GM19238 (cell line): Measurements from ENCODE around the gene GDA.
"Not testable (repeated sequence)": the region's sequence is repeated elsewhere in the genome, so short reads cannot be mapped to it uniquely, and the experiment has no call there.

ENCODE experiments used
- DNase-seq: peaks from one replicate; pipeline ENCODE4 v3.0.0; 2011; ENCODE audit warnings: low spot score; ENCODE audit not compliant: insufficient read length

The GDA gene

DNA sequence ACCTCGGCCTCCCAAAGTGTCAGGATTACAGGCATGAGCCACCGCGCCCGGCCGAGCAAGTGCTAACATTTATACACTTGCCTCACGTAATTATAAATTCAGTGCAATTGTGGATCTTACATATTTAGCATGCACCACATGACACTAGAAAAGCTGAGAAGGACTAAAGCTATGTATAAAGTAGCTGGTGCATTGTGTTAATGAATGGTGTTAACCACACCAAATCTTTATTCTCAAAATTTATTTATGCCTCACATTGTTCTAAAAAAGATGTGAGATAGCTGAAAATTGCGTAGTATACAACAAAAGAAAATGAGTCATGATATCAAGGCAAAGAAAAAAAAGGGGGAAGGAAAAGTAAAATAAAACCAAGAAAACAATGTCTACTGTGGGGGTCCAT, 54.8 kb downstream of the GDA start:
- DNase-seq = no peak

DNA sequence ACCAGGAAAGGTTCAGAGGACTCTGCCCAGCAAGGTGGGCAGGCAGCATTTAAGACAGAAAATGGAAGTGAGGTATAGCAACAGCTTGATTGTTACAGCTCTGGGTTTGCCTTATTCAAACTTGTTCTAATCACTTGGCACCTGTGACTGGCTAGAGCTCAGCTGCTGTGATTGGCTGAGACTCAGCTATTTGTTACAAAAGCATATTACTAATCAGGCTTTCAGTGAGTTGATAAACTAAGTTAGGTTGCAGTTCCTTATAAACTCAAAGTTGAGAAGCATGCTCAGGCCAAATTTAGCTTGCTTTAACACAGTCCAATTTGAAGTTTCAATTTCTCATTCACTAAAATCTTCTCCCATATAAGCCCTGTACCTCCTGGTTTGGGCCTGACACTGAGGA, 56.3 kb downstream of the GDA start:
- peak; percentile 15 for DNase-seq

DNA sequence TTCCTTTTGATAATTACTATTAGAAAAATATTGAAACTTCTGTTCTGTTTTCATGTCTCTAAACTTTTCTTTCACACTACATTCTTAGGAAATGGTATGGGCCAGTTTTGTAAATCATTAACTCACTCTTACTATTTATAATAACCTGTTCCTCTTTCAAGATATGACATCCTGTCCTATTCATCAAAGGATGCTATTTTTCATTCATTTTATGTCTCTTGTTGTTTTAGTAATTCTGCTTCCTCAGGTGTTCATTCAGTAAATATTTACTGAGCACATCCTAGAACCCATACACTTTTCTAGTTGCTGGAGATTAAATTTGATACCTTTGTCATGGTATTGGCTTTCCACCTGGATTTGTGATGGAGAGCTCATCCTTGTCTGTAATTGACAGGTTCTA, 58.0 kb downstream of the GDA start:
- DNase-seq = peak; percentile 15

DNA sequence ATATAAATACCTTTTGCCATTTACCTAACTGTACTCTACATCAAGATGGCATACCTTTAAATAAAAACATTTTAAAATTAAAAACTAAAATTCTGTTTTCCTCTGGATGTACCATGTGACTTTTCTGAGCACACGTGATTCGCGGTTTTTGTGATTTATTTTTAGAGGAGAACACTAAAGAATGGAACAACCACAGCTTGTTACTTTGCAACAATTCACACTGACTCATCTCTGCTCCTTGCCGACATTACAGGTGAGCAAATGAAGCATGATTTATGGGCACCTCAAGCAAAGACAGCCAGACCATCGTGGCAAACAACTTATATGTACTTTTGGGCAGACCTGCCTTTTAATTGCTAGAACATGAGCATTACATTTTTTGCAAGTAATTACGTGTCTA, 61.3 kb downstream of the GDA start:
- DNase-seq = no peak

DNA sequence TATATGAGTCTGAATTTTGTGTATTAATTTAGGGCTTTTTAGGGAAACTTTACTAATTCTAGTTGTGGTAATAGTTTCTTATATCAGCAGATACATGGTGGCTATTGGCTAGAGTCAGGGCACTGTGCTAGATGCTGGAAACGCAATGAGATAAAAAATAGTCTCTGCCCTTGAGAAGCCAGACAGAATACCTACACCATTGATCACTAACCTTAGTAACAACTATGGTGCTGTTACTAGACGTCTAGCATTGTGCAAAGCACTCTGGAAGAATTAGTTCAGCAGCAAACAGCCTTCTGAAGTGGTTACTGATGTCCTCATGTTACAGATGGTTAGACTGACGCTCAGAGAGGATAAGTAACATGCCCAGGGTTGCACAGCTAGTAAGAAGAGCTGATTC, 61.8 kb downstream of the GDA start:
- no peak for DNase-seq

DNA sequence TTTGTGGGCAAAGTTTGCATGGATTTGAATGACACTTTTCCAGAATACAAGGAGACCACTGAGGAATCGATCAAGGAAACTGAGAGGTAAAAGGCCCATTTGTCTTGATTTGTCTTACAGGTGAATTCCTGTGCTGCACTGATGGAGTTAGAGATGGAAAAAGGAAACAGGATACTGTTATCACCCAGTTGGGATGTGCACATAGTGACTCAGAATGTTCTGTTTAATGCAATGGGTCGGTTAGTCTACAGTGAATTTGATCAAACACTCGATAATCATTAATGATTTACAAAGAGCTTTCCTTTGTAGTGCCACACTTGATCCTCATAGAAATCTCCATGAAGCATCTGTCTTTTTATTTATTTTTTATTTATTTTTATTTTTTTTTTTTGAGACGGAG, 64.7 kb downstream of the GDA start:
- no peak for DNase-seq

DNA sequence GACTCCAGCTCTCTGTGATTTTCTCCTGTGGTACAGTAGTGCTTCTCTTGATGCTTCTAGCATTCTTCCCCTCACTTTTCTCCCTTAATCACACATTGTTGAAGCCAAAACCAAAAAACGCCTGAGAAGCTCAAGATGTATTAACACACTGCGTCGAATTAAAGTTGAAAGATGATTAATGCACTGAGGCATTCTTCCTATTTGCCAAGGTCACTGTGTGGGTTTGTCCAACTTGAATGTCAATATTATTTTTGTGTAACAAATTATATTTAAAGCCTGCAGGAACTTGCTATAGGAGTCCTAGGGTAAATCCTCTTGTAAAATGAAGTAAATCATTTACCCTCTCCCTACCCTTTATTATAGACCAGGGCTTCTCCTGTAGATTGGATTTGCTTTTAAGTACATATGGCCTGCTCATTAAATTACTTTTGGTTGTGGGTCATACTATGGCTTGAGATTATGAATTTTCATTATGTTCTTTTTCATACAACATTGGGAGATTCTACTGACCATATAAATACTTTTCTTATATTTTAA, 68.1 kb downstream of the GDA start:
- DNase-seq = no peak

DNA sequence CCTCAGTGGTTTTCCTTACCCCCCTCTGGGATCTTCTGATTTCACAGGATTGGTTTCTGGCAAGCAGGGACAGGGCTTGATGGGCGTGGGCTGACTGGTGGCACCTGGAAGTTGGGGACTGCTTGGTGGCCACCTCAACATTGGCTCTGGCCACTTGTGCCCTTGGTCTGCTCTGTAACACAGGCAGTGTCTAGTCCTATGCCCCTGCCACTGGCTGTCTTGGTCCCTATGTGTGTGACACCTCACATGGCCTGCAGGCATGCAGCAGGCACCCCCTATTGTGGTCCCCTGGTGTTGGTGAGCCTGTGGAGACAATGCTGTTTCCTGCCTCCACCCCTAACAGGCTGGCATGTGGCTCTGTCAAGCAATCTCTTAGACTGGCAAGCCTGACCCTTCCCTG, 71.3 kb downstream of the GDA start:
- no peak for DNase-seq

DNA sequence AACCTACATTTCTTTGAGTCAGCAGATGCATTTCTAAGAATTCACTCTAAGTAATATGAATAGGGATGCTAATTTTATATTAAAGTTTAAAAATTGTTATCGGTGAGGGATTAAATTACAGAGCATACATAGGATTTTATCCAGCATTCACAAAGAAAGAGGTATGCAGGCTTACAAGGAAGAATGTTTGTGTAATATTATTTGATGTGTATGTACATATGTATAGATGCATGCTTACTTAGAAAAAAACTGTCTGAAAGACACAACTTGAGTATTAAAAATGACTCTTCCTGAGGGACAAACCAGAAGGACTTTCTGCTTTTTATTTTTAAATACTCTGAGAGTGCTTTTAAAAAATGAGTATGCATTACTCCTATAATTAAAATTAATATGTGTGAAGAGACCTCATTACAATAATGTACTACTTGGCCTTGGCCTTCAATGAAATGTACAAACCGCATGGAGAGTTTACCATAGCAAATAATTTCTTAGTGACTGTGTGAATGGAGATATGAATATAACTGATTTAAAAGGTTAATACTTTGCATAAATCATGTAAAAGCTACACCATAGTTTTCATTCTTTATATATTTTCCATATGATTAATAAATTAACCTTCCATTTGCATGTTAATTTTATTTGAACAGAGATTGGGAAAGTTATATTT, 77.0 kb downstream of the GDA start:
- DNase-seq = no peak

DNA sequence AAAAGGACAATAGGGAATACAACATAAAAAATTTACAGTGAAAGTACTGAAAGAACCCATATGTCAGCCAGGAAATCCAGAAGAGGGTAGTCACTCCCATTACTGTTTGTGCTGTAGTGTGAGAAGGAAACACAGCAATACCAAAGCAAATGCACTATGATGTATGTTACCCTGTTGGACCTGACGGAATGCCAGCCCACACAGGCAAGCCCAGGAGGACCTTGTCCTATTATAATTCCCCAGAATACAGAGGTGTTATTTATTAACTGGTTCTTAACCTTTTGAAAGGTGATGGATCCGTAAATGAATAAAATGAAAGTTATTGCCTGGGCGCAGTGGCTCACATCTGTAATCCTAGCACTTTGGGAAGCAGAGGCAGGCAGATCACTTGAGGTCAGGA, 79.0 kb downstream of the GDA start:
- no peak for DNase-seq

DNA sequence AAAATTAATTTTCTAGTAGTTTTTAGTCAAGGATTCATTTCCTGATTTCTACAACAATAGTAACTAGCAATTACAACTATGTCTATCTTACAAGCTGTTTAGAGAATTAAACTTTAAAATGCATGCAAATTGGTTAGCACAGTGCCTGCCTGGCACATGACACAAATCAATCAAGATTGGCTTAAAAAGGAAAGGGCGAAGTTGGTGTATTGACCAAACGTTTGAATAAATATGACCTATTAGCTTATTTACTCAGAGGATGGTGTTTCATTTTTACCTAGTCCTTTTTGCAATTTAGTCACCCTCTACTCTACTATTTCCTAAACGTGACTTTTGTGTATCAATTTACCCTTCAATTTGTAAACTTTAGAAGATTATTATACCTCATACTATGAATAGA, 83.5 kb downstream of the GDA start:
- no peak for DNase-seq

DNA sequence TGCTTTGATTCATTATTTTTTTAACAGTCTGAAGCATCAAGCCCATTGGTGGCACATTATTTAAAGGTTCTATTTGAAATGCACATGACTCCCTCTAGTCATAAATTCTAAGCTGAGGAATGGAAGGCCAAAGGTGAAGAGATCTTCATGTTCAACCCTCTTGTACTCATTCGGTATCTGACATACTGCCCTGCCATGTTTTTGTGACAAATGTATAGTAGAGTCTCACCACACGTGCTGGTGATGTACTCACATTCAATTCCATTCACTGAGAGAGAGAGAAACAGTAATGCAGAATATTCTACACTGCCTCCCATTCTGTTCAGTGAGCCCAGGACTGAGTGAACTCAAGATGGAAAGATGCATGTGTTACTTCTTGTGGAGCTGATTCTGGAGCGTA, 98.3 kb downstream of the GDA start:
- DNase-seq = no peak

DNA sequence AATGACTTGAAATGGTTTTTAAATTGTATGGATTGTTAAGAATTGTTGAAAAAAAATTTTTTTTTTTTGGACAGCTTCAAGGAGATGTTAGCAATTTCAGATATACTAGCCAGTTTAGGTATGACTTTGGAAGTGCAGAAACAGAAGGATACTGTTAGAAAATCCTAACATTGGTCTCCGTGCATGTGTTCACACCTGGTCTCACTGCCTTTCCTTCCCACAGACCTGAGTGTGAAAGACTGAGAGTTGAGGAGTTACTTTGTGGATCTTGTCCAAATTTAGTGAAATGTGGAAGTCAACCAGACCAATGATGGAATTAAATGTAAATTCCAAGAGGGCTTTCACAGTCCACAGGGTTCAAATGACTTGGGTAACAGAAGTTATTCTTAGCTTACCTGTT, 102.3 kb downstream of the GDA start:
- DNase-seq = no peak

DNA sequence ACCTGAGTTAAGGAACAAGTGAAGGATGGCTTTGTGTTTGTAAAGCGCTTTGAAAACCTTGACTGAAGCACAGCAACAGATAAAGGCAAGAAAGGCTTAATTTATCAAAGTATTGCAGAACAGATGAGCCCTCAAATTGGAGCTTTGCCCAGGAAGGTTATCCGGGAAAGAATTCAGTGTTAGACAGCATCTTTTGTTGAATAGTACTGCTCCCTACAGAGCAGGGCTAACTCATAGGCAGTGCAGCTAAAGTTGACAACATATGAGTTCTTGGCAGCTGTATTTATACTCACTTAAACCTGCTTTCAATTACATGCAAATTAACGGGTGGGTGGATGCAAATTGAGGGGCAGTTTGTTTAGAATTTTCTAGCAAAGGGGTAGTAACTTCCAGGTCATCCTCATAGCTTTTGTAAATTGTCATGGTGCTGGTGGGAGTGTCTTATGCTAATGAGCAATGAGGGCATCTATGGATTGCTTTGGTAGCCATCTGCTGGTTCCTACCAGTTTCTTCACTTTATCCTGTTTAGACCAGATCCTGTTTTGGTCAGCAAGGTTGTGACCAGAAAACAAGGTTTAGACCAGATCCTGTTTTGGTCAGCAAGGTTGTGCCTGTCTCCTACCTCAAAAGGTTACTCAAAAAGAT, 105.8 kb downstream of the GDA start:
- no peak for DNase-seq

DNA sequence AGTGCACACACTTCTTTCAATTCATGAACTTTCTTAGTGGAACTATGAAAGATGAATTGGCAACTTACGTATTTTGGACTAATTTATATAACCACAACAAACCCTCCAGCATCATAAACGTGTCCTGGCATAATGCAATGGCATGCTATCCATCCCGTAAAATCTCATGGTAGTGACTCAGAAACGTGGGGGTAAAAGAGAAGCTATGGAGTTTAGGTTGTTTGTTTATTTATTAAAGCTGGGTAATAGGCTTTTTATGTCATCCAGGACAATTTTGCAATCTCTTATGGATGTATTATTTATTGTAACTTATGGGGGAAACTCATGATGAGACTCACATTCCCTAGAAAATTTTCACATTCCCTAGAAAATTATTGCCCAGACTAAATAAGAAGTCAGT, 106.3 kb downstream of the GDA start:
- DNase-seq = no peak

DNA sequence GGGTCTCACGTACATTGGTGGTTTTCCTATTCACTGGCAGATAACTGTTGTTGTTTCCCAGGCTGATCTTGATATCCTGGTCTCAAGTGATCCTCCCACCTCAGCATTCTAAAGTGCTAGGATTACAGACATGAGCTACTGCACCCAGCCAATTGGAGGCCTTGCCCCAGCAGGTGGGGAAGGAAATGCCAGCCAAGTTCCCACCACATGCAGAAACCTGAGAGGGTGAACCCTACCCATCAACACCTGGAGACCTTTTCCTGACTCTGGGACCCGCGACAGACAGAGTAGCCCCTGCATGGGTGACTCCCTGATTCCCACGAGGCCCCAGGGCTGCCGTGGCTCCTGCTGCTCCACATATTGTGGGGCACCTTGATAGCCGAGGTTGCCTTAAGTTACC, 107.7 kb downstream of the GDA start:
- DNase-seq = no peak

DNA sequence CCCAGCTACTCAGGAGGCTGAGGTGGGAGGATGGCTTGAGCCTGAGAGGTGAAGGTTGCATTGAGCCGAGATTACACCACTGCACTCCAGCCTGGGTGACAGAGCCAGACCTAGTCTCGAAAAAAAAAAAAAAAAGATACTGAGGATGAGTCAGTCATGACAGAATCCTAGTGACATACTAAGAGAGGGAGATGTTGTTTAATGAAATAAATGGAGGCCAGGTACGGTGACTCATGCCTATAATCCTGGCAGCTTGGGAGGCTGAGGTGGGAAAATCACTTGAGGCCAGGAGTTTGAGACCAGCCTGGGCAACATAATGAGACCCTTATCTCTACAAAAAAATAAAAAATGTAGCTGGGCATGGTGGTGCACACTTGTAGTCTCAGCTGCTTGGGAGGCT, 108.6 kb downstream of the GDA start:
- DNase-seq = no peak

DNA sequence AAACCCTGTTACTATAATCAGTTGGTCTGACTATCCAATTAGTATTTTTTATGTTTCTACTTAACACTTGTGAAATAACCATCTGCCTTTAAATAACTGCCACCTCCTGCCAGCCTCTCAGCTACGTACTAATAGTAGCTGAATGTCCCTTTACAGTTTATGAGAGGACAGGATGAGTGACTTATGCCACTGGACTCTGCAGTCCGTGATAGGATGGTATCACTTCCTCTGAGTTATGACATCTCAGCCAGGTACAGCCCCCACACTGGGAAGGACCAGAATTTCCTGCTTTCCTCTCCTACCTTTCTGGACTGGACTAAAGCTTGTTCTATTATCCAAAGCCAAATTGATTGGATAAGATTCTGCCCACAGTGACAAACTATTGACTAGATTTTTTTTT, 112.8 kb downstream of the GDA start:
- DNase-seq = no peak

DNA sequence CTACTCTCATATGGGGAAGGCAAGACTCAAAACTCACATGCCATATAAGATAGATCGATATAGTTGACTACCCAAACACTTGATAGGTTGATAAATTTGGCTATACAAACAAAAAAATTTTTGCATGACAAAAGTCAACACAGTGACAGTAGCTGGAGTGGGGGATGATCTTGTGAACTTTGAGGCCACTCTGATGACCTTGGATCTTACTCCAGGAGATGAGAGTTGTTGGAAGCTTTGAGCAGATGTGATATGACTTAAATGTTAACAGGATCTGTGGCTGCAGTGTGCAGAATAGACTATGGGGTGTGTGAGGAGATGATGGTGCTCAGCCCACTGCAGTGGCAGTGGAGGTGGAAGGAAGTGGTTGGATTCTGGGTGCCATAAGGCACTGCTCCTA, 114.3 kb downstream of the GDA start:
- DNase-seq = no peak

DNA sequence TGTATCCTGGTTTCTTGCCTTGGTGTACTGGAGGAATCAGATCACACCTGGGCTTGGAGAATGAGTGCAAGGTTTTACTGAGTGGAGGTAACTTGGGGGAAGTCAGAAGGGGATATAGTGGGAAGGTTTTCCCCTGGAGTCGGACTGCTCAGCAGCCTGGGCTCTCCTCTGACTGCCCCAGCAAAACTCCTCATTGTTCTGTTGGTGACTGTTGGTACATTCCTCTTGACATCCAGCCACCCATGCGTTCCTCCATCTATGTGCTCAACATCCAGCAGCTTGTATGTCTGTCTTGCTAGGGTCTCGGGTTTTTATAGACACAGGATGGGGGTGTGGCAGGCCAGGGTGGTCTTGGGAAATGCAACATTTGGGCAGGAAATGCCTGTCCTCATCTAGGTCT, 119.7 kb downstream of the GDA start:
- no peak for DNase-seq

DNA sequence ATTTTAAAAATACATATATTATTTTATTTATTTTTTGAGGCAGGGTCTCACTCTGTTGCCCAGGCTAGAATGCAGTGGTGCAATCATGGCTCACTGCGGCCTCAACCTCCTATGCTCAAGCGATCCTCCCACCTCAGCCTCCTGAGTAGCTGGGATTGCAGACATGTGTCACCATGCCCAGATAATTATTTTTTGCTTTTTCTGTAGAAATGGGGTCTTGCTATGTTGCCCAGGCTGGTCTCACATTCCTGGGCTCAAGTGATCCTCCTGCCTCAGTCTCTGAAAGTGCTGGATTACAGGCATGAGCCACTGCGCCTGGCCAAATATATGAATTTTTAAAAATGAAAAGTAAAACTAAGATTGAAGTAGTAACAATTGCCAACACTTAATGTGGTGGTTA, 121.1 kb downstream of the GDA start:
- DNase-seq = not testable (repeated sequence)

DNA sequence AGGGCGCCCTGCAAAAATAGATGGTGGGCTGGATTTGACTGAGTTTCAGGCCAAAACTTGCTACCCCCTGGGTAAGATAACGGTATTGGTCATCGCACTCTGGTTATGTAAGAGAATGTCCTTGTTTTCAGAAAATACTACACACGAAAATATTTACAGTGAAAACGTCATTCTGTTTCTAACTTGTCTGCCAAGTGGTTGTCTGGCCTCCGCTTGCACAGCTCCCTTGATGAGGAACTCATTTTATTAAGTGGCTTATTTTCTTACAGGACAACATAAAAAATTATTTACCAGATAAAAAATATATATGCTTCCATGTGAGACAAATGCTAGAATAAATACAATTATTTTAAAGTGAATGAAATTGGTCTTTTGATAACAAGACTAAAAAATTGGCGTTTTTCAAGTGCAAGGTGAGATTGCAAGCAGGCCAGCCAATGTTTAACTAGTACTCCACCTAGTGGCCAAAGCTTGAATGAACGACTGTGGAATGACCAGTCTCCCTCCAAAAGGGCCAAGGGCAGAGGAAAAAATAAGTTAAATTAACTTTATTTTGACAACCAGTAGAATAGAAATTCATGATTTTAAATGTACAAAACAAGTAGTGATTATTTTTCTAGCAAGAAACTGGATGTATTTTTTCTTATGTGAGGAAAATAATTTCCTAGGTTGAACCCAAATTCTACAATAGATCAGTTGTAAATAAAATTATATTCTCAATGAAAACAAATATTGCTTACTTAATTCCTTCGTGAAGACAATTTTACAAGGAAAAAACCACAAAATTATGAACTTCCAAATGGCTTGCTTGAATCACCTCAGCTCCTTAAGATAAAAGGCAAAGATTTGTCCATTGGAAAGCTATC, 122.6 kb downstream of the GDA start:
- peak; percentile 44 for DNase-seq
